A549 (cell line): ENCODE data around the gene ZNF618.
"Not testable (repeated sequence)": the region's sequence is repeated elsewhere in the genome, so short reads cannot be mapped to it uniquely, and the experiment has no call there.

Experiments
- CEBPB ChIP-seq, 2 experiments: fragments of >200 bp in 1 of 2; sonication (Bioruptor Twin) in 1 of 2; formaldehyde crosslinking in 1 of 2; IDR thresholded peaks; 2 replicates each; pipeline ENCODE4 v1.6.1; 2012 to 2016
- ELK1 ChIP-seq: fragments of 150-350 bp; IDR thresholded peaks from 2 replicates; pipeline ENCODE4 v1.6.1; 2014; ENCODE audit warnings: low read depth, mild to moderate bottlenecking, low read length
- NPAS2 ChIP-seq: fragments of 250-450 bp; sonication (Bioruptor Pico); IDR thresholded peaks from 2 replicates; pipeline ENCODE4 v1.8.0; 2022; ENCODE audit warnings: mild to moderate bottlenecking, moderate library complexity, borderline replicate concordance
- TF ChIP-seq, protein P1 (sequence below): fragments of >200 bp; sonication (Bioruptor Twin); formaldehyde crosslinking; IDR thresholded peaks from 3 replicates; pipeline ENCODE4 v1.5.1; 2016

DNA sequence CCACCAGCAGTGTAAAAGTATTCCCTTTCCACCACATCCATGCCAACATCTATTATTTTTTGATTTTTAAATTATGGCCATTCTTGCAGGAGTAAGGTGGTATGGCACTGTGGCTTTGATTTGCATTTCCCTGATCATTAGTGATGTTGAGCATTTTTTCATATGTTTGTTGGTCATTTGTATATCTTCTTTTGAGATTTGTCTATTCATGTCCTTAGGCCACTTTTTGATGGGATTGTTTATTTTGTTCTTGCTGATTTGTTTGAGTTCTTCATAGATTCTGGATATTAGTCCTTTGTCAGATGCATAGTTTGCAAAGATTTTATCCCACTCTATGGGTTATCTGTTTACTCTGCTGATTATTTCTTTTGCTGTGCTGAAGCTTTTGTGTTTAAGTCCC, 167.6 kb downstream of the ZNF618 start:
- TF ChIP-seq, protein P1, sequence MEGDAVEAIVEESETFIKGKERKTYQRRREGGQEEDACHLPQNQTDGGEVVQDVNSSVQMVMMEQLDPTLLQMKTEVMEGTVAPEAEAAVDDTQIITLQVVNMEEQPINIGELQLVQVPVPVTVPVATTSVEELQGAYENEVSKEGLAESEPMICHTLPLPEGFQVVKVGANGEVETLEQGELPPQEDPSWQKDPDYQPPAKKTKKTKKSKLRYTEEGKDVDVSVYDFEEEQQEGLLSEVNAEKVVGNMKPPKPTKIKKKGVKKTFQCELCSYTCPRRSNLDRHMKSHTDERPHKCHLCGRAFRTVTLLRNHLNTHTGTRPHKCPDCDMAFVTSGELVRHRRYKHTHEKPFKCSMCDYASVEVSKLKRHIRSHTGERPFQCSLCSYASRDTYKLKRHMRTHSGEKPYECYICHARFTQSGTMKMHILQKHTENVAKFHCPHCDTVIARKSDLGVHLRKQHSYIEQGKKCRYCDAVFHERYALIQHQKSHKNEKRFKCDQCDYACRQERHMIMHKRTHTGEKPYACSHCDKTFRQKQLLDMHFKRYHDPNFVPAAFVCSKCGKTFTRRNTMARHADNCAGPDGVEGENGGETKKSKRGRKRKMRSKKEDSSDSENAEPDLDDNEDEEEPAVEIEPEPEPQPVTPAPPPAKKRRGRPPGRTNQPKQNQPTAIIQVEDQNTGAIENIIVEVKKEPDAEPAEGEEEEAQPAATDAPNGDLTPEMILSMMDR, result not testable (repeated sequence)
- TF ChIP-seq NPAS2 (CRISPR knock-in tag); ELK1; CEBPB (IDR thresholded peaks at IDR 0.05): not testable (repeated sequence)
